ENCODE data around the gene PTPRG. TPM values are rescaled to one million over a fixed set of nuclear protein-coding genes. Genes with fewer than 3 reads are reported as not detected.

Gene PTPRG
- total RNA-seq, 1 donor from 2014 or later, result 3.7 TPM

DNA sequence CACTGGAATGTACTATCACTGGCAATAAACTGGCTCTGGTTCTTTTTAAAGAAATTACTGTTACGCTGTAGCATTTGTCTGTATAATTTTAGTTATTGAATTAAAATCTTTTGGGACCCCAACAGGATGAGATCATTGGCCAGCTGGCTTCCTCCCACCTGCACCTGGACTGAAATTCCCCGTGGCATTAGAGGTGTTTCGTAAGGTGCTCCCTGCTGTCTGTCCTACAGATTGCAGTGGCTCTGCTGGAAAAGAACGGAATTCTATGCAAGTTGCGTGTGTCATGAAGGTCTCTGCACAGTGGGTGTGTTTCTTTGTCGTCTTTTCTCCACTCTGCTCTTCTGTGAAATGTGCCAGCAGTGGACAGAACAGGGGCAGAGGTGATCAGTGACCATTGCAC lies 383.4 kb downstream of the PTPRG start:
- Mint-ChIP-seq H3K27ac (no peak overlapping the region), H3K4me3 (no peak overlapping the region), H3K4me1 (ENCODE audit: low read depth) (no peaks in the 10 kb centered on the region), H3K27me3 (ENCODE audit: insufficient read depth) (no peaks in the 10 kb centered on the region), H3K9me3 (no peaks in the 10 kb centered on the region), H3K36me3 (ENCODE audit: low read depth) (no peaks in the 10 kb centered on the region)
- no peak for DNase-seq (ENCODE audit: low spot score)
- intact Hi-C loops (cut with micrococcal nuclease), result no loop called here

DNA sequence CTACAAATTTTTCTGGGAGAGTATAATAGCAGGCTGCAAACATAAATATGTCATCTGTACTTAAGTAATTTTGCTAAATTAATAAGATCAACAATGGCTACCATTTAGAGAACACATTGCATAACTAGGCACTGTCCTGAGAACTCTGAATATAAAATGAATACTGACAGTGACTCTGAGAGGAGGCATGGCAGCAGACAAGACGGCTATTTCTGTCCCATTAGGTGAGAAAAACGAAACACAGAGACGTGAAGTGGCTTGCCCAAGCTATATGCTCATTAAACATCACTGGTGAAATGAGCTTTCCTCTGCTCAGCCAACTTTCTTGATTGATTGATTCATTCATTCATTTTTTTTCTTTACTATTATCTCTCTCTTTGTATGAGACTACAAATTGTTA lies 384.3 kb downstream of the PTPRG start:
- intact Hi-C loops (cut with micrococcal nuclease), result no loop called here

DNA sequence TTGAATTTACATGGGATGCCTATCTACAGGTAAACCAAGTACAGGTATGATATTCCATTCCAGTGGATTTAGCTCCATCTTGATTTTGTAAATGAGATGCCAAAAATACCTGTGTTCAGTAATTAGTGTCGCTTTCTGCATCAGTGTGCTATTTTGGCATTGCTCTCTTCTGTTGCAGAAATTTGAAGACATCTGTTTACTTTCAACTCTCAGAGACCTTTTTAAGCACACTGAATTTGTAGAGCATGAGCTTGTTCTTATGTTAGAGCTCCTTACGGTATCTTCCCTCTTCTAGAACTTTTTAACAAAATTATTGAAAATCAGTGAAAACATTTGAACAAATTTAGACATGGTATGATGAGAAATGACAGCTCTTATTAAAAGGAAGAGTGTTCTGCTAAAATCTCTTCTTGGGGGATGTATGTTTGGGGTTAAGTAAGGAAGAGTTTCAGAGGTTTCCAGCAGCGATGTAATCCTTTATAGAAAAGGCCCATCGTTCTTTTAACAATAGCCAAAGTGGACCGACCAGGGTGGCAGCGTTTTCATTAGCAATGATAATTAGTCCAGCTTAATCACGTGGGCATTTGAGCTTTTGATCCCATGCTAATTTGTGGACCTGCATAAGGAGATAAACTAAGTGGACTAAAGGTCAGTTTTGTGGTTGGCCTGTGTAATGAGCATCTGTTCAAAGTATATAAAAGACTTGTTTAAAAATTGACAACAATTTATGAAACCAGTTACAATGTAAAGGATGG lies 385.4 kb downstream of the PTPRG start:
- no peaks in the 10 kb centered on the region for H3K27me3 Mint-ChIP-seq (ENCODE audit: insufficient read depth)
- H3K4me3 Mint-ChIP-seq, result no peak overlapping the region
- H3K36me3 Mint-ChIP-seq (ENCODE audit: low read depth), result no peaks in the 10 kb centered on the region
- no peaks in the 10 kb centered on the region for H3K4me1 Mint-ChIP-seq (ENCODE audit: low read depth)
- H3K9me3 Mint-ChIP-seq, result no peaks in the 10 kb centered on the region
- H3K27ac Mint-ChIP-seq, result no peak overlapping the region
- DNase-seq (ENCODE audit: low spot score), result no peak
- intact Hi-C loops (cut with micrococcal nuclease), result no loop called here

More for the DNA sequence above, 384.3 kb downstream of the PTPRG start:
- Mint-ChIP-seq H3K4me1 (ENCODE audit: low read depth) (no peaks in the 10 kb centered on the region), H3K27ac (no peak overlapping the region), H3K36me3 (ENCODE audit: low read depth) (no peaks in the 10 kb centered on the region), H3K9me3 (no peaks in the 10 kb centered on the region), H3K27me3 (ENCODE audit: insufficient read depth) (no peaks in the 10 kb centered on the region), H3K4me3 (no peak overlapping the region)
- no peak for DNase-seq (ENCODE audit: low spot score)

DNA sequence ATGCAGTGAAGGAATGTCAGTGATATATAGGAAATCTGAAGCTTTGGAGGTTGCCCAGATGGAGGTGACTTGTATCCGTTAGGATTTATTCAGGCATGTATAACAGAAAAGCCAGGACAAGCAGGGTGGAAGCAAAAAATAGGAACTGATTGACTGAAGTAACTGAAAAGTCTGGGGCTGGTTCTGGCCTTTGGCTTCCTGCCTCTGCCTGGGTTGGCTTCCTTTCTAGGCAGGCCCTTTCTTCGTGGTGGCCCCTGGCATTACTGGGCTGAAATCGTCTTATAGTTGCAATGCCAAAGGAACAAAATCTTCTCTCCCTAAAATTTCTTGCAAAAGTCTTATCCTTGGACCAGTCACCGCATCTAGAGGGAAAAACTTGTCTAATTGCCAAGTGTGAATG lies 386.1 kb downstream of the PTPRG start:
- Mint-ChIP-seq H3K27me3 (ENCODE audit: insufficient read depth) (no peaks in the 10 kb centered on the region), H3K4me3 (no peak overlapping the region), H3K4me1 (ENCODE audit: low read depth) (no peaks in the 10 kb centered on the region), H3K9me3 (no peaks in the 10 kb centered on the region), H3K36me3 (ENCODE audit: low read depth) (no peaks in the 10 kb centered on the region), H3K27ac (no peak overlapping the region)
- DNase-seq (ENCODE audit: low spot score), result no peak
- intact Hi-C loops (cut with micrococcal nuclease), result no loop called here

DNA sequence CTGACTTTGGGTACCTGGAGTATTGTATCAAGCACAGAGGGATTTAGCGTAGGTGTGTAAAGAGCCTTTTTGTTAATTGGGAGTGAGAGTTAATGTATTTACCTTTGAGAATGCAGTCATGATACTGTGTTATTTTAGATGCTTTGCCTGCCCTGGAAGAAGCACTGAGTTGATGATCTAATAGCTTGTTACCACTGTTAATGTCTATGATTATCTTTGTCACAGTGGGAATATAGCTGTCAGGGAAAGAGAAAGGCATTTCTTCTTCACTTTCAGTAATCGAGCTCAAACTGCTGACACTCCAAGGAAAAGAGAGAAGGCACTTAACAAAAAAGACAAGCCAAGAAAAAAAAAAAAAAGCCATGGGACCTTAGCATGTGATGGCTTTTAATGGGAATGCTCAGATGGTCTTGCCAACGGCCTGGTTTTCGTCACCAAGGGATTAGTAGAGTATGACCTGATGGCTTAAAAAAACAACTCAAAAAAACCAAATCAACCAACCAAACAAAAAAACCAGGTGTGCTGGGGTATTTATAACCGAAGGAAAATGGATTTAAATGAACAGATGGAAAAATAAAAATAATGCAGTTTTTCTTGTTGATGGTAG lies 387.4 kb downstream of the PTPRG start:
- H3K36me3 Mint-ChIP-seq (ENCODE audit: low read depth), result no peaks in the 10 kb centered on the region
- no peaks in the 10 kb centered on the region for H3K9me3 Mint-ChIP-seq
- no peak for DNase-seq (ENCODE audit: low spot score)
- no peaks in the 10 kb centered on the region for H3K4me1 Mint-ChIP-seq (ENCODE audit: low read depth)
- H3K4me3 Mint-ChIP-seq, result no peak overlapping the region
- intact Hi-C loops (cut with micrococcal nuclease), result no loop called here
- H3K27me3 Mint-ChIP-seq (ENCODE audit: insufficient read depth), result no peaks in the 10 kb centered on the region
- no peak overlapping the region for H3K27ac Mint-ChIP-seq

DNA sequence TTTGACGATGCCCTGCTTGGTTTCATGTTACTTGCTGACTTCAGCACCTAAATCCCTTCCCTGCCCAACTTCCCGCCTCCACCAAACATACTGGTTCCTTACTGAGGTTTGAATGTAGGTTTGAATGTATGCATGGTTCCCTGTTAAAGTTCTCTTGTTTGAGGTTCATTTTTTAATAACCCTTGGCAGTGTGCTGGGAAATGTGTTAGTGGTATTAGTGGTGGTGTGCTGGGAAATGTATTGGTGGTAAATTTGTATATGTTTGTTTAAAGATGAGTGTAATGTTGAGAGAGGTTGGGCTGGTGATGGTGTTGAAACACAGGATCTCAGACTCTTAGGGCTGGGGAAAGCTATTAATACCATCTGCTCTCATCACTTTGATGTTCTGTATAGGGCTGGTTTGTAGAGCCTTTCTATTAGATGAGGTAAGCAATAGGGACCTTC lies 392.7 kb downstream of the PTPRG start:
- no peak for DNase-seq (ENCODE audit: low spot score)
- Mint-ChIP-seq H3K4me3 (no peak overlapping the region), H3K9me3 (no peaks in the 10 kb centered on the region), H3K4me1 (ENCODE audit: low read depth) (no peaks in the 10 kb centered on the region), H3K27ac (no peak overlapping the region), H3K36me3 (ENCODE audit: low read depth) (no peaks in the 10 kb centered on the region), H3K27me3 (ENCODE audit: insufficient read depth) (no peaks in the 10 kb centered on the region)
- intact Hi-C loops (cut with micrococcal nuclease), result no loop called here

DNA sequence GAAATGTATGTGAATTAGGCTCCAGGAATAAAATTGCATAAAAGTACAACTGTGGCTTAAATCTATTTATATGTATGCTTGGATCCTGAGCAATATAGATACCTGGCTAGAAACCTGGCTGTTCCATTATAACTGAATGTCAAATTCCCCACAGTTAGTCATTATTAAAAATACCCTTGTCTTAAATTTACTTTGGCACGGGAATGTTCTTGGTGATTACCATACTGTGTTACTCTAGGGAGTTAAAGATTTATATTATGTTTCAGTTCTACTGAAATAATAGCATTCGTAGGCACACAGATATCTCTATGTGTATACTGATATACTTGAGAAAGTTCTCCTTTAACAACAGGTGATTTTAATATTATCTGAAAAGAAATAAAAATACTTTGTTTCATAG lies 394.1 kb downstream of the PTPRG start:
- intact Hi-C loops (cut with micrococcal nuclease), result no loop called here
- no peaks in the 10 kb centered on the region for H3K4me1 Mint-ChIP-seq (ENCODE audit: low read depth)
- no peaks in the 10 kb centered on the region for H3K9me3 Mint-ChIP-seq
- no peaks in the 10 kb centered on the region for H3K27me3 Mint-ChIP-seq (ENCODE audit: insufficient read depth)
- H3K36me3 Mint-ChIP-seq (ENCODE audit: low read depth), result no peaks in the 10 kb centered on the region
- no peak overlapping the region for H3K27ac Mint-ChIP-seq
- H3K4me3 Mint-ChIP-seq, result no peak overlapping the region
- no peak for DNase-seq (ENCODE audit: low spot score)

DNA sequence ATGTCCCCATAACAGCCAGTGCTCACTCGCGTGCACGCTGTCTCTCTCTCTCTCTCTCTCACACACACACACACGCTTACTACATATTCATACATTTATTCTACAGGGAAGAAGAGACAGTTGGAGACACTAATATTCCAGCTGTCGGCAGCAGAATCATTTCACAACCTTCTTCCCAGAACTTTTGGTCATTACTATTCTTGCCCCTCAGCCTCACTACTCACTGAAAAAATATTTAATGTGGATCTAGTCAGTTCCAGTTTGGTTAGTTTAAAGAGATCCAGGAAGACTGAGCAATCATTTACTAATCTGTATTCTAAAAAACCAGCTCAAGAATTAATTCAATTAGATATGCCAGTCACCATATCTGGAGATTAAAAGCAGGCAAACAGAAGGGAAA lies 394.9 kb downstream of the PTPRG start:
- intact Hi-C loops (cut with micrococcal nuclease), result no loop called here
- Mint-ChIP-seq H3K36me3 (ENCODE audit: low read depth) (no peaks in the 10 kb centered on the region), H3K27me3 (ENCODE audit: insufficient read depth) (no peaks in the 10 kb centered on the region), H3K4me1 (ENCODE audit: low read depth) (no peaks in the 10 kb centered on the region), H3K27ac (no peak overlapping the region), H3K9me3 (no peaks in the 10 kb centered on the region), H3K4me3 (no peak overlapping the region)
- no peak for DNase-seq (ENCODE audit: low spot score)

DNA sequence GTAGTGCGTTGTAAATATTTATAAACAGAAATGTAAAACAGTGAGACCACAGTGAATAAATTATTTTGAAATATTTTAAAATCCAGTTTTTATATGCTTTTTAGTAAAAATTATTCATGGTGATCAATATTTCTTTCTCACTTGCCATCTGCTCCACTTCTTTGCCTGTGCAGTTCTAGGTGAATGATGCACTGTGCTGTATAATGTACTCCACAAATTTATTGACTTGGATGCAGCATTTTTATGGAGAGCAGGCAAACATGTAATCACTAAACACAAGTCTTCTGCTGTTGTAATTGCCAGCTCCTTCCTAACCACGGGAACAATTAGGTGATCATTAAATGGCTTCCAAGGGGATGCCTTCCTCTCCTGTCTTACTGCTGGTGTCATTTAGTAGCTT lies 395.9 kb downstream of the PTPRG start:
- DNase-seq (ENCODE audit: low spot score), result no peak
- no peak overlapping the region for H3K4me3 Mint-ChIP-seq
- no peaks in the 10 kb centered on the region for H3K4me1 Mint-ChIP-seq (ENCODE audit: low read depth)
- H3K27ac Mint-ChIP-seq, result no peak overlapping the region
- no peaks in the 10 kb centered on the region for H3K9me3 Mint-ChIP-seq
- intact Hi-C loops (cut with micrococcal nuclease), result no loop called here
- no peaks in the 10 kb centered on the region for H3K27me3 Mint-ChIP-seq (ENCODE audit: insufficient read depth)
- no peaks in the 10 kb centered on the region for H3K36me3 Mint-ChIP-seq (ENCODE audit: low read depth)

DNA sequence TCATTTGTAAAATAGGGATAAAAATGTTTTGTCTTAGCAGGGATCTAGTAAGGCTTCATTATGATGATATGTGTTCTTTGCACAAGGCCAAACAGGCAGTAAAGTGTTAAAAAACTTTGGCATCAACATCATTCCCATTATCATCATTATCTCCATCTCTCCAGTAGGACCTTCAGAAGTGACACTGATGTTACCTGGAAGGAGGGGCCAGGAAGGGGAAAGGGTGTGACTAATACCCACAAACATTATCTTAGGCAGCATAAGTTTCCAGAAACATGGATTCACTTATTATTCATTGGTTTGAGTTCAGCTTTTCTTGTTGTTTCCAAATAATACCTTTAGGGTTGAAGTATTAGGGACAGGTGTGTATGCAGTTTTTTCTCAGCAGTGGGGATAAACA lies 399.6 kb downstream of the PTPRG start:
- Mint-ChIP-seq H3K4me1 (ENCODE audit: low read depth) (no peaks in the 10 kb centered on the region), H3K36me3 (ENCODE audit: low read depth) (no peaks in the 10 kb centered on the region), H3K9me3 (no peaks in the 10 kb centered on the region), H3K4me3 (no peak overlapping the region), H3K27me3 (ENCODE audit: insufficient read depth) (no peaks in the 10 kb centered on the region), H3K27ac (no peak overlapping the region)
- intact Hi-C loops (cut with micrococcal nuclease), result no loop called here
- no peak for DNase-seq (ENCODE audit: low spot score)

DNA sequence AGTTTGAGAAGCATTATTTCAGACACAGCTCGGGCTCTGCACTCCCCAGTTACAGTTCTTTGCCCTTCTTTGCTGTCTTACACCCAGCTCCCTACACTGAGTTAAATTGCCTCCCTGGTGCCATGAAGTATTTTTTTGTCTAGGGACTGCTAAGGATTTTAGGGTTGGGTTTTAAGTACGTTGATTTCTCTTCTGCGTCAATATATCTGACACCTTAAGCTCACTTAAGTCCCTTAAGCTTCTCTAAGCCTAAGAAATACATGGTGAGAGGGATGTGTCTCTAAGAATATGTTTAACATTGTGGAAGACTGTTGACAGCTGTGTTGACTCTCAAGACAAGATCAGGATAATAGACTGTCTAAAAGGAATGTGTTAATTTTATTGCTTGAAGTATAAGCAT lies 400.5 kb downstream of the PTPRG start:
- no peaks in the 10 kb centered on the region for H3K9me3 Mint-ChIP-seq
- H3K27me3 Mint-ChIP-seq (ENCODE audit: insufficient read depth), result no peaks in the 10 kb centered on the region
- H3K4me3 Mint-ChIP-seq, result no peak overlapping the region
- intact Hi-C loops (cut with micrococcal nuclease), result no loop called here
- no peaks in the 10 kb centered on the region for H3K4me1 Mint-ChIP-seq (ENCODE audit: low read depth)
- H3K27ac Mint-ChIP-seq, result no peak overlapping the region
- DNase-seq (ENCODE audit: low spot score), result no peak
- H3K36me3 Mint-ChIP-seq (ENCODE audit: low read depth), result no peaks in the 10 kb centered on the region

DNA sequence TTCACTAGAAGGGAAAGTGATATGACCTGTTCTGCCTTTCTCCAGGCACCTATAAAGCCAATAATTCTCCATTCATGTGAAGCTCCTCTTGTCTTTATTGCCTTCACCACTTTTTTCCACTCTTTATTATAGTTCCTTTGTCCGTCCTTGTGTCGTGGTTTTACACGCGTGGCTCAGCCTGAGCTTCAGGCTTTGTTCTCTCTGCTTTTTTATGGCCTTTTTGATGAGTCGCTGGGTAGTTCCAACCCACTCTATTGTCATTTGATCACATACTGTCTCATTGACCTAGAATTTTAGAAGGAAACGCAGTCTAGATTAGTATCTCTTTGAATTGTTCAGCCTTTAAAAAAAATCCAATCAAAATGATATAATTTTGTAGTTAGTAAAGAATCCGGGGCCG lies 403.2 kb downstream of the PTPRG start:
- Mint-ChIP-seq H3K4me1 (ENCODE audit: low read depth) (no peaks in the 10 kb centered on the region), H3K27me3 (ENCODE audit: insufficient read depth) (peaks cover 3% of the 10 kb centered on the region), H3K4me3 (no peak overlapping the region), H3K27ac (no peak overlapping the region), H3K36me3 (ENCODE audit: low read depth) (no peaks in the 10 kb centered on the region), H3K9me3 (no peaks in the 10 kb centered on the region)
- no peak for DNase-seq (ENCODE audit: low spot score)
- intact Hi-C loops (cut with micrococcal nuclease), result no loop called here

DNA sequence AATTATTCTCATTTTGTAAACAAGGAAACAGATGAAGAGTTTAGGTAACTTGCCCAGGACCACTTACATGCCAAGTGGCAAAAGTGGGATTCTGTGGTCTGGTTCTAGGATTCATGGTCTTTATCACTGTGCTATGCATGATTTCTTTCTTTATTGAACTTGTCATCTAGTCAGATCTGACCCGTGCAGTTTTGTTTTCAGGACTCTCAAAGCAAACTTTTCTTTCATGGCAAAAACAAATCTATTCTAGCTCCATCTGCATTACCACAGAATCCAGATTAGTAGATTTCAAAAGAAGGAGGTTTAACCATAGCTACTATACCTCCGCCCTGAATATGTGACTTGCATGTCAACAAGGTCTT lies 404.4 kb downstream of the PTPRG start:
- Mint-ChIP-seq H3K4me3 (no peak overlapping the region), H3K9me3 (no peaks in the 10 kb centered on the region), H3K27me3 (ENCODE audit: insufficient read depth) (peaks cover 3% of the 10 kb centered on the region), H3K36me3 (ENCODE audit: low read depth) (no peaks in the 10 kb centered on the region), H3K27ac (no peak overlapping the region), H3K4me1 (ENCODE audit: low read depth) (no peaks in the 10 kb centered on the region)
- DNase-seq (ENCODE audit: low spot score), result no peak
- intact Hi-C loops (cut with micrococcal nuclease), result no loop called here

DNA sequence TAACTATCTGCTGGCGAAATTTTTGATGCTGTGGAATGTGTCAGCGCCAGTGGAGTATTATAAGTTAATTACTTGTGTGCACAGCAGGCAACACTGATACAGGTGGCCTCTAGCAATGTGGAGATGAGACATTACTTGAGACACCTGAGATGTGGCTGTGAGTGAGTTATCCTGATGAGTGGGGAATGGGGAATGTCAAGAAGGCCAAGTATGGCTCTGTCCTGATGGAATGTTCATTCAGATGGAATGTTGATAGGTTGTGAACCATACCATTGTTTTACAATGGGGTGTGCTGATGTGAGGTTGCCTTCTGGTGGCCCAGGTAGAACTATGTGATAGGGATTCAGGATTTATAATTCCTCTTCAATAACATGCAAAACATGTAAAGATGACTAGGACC lies 404.8 kb downstream of the PTPRG start:
- H3K36me3 Mint-ChIP-seq (ENCODE audit: low read depth), result no peaks in the 10 kb centered on the region
- no peak overlapping the region for H3K27ac Mint-ChIP-seq
- peaks cover 3% of the 10 kb centered on the region for H3K27me3 Mint-ChIP-seq (ENCODE audit: insufficient read depth)
- no peak for DNase-seq (ENCODE audit: low spot score)
- H3K4me1 Mint-ChIP-seq (ENCODE audit: low read depth), result no peaks in the 10 kb centered on the region
- no peaks in the 10 kb centered on the region for H3K9me3 Mint-ChIP-seq
- no peak overlapping the region for H3K4me3 Mint-ChIP-seq
- intact Hi-C loops (cut with micrococcal nuclease), result no loop called here

Measured in activated T-helper 1 cell treated with anti-CD3 and anti-CD28 coated beads, Interleukin-12 subunit alpha, Interleukin-12 subunit beta, Interleukin-2, Interleukin-4 antibody, amounts not matched to agents 30 ng/mL and 10 ng/mL and 1 ng/mL, durations not matched to agents 14 hours and 24 hours and 36 hours (primary cell).